GM19324 (cell line): Measurements from ENCODE around the gene PAGE4.
A peak's percentile ranks its signal among the peaks of the same experiment; 100 is the strongest.

ENCODE experiments used
- ATAC-seq: cut with Tn5 transposase; IDR thresholded peaks from one replicate; pipeline ENCODE4 v1.9.1; 2021; ENCODE audit warnings: mild to moderate bottlenecking, moderate library complexity; ENCODE audit not compliant: unreplicated experiment, low FRiP score

PAGE4 gene

DNA sequence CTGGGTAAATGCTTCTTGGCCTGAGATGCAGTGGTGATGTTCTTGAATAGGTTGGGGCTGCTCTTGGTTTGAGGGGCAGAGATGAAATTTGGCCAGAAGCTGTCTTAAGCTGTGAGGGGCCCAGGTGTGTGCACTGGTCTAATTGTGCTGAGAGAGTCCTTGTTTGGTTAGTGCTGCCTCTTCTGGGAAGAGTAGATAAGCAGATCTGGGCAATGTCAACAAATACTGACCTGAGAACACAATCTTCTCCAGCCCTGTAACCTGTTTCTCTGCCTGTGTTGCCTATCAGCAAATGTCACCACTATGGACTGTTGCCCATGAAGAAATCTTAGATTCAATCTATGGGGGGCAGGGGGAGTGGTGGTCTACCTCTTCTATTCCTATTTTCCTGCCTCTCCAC is 33.0 kb downstream of the PAGE4 start:
- ATAC-seq: no peak

- no peak for ATAC-seq
Measured at GRCh38 chrX:49868739-49869138, 39.6 kb downstream of the PAGE4 start.

DNA sequence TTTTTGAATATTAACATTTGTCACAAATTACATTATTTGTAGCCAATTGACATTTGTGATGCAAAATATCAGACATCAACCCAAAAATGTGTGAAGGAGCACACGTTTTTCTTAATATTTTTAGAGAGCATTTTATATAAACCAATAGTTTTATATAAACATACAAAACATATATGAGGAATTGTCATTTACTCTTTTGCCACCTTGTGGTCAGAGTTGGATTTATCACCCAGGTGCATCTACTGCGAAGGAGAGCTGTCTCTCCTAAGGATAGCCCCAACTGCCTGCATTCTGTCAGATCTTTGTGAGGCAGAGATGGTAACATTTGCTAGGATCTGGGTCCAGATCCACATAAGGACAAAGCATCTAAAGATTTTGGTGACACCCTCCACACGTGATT is 47.6 kb downstream of the PAGE4 start:
- ATAC-seq: no peak

DNA sequence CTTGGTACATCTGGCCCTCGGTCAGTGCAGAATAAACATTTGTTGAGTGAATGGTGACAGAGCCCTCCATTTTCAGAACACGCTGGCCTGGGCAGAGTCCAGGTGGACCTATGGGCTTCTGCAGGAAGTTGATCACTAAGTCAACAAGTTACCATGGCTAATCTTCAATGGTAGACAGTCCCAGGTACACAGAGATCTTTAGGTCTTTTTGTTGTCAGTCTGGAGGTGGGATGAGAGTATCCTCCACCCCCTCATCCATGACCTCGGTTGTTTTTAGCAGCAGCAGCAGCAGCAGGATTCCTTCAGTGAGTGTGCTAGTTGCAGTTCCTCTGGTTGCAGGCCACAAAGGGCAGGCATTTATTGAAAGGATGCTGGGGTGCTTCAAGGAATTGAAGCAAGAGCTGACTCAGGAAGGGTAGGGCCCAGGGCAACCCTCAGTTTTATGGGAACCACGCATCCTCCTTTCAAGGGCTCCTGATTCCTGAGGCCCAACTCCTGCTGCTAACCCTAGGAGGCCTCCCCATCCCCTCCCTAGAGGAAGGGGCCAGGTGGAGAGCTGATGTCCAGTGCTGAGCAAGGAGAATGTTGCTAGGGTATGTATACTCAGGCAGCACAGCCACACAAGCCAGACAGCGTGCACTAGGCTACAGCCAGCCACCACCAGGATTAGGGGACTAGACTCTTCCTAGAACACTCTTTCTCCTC is 48.4 kb downstream of the PAGE4 start:
- ATAC-seq: no peak

DNA sequence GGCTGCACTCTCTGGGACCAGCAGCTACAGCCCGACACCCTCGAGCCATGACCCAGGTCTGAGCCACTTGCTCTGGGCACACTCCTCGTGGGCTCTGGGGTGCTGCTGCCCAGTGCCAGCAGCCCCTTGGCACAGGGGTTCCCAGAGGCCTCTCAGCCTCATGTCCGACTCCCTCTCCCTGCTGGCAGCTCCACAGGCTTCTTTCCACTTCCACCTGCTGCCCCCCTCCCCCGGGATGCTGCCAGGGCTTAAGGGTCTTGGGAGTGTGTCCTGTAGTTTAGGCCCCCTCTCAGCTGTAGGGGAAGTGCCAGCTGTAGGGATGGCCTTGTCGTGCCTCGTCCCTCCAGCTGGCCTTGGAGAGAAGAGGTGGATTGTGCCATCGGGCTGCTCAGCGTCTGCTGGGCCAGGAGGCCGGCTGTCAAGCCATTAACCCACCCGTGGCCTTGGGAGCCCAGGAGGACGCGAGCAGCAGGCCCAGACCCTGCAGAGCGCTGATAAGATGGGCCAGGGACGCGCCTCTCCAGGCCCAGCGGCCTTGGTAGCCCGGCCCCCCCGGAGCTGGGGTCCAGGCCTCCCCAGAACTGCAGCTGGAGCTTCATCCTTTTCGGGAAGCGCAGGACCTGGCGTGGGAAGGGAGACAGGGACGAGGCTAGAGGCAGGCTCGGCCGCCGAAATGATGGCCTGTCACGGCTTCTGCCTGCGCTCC is 49.2 kb downstream of the PAGE4 start:
- no peak for ATAC-seq

DNA sequence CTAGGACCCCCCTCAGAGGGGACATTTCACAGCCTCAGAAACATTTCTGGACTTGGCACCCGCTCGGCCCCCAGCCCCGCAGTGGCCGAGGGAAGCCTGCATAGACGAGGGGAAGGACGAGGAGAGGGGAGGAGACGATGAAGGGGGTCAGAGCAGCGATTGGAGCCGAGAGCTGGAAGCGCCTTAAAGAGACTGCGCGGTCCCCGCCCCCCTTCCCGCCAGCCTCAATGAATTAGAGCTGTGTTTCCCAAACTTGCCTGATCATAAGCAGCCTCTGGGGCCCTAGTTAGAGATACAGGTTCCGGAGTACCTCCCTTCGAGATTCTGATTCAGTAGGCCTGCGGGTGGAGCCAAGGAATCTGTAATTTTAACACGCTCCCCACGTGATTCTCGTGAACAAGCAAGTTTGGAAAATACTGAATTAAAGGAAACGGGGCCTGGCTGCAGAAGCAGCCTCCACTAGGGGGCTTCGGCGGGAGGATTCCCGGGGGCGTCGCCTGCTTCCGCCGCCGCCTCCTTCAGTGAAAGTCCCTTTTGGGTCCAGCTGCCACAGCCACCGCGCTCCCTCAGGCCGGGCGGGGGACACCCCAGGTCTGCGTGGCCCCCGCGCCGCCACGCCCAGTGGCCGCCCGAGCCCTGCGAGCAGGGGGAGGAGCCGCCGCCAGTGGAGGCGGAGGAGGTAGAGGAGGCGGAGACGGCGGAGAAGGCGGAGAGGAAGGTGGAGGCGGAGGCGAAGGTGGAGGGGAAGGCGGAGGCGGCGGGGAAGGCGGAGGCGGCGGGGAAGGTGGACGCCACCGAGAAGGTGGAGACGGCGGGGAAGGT is 49.9 kb downstream of the PAGE4 start, which contains the start of gene USP27X:
Gene USP27X (plus strand): TSS at position 651 of the 822 bp plus-strand sequence. CDS start 824 bp downstream, outside the sequence.
- ATAC-seq: peak; percentile 84

GRCh38 chrX:49879656-49880277 is 50.7 kb downstream of the PAGE4 start:
- peak; percentile 4 for ATAC-seq

GRCh38 chrX:49880668-49881067 is 51.6 kb downstream of the PAGE4 start:
- no peak for ATAC-seq
